ENCODE measurements around the gene COL12A1.

The COL12A1 gene

GRCh38 chr6:75091467-75092190, 114.2 kb downstream of the COL12A1 start:
- H3K4me3 ChIP-seq (ENCODE audit: low read depth, low read length), result no peak overlapping the region
- no peak for TF ChIP-seq CTCF (IDR thresholded peaks at IDR 0.05; ENCODE audit: low read depth, low read length)
- TF ChIP-seq POLR2A (IDR thresholded peaks at IDR 0.05; ENCODE audit: extremely low read depth, insufficient read length), result no peak
- TF ChIP-seq MAX (IDR thresholded peaks at IDR 0.05; ENCODE audit: low read depth, low read length), result no peak
- TF ChIP-seq MYC (IDR thresholded peaks at IDR 0.05; ENCODE audit: low read depth, low read length), result no peak
- no peak for DNase-seq (ENCODE audit: low read depth)

- H3K4me3 ChIP-seq (ENCODE audit: low read depth, low read length), result no peak overlapping the region
- TF ChIP-seq POLR2A (IDR thresholded peaks at IDR 0.05; ENCODE audit: extremely low read depth, insufficient read length), result no peak
- TF ChIP-seq CTCF (IDR thresholded peaks at IDR 0.05; ENCODE audit: low read depth, low read length), result no peak
- TF ChIP-seq MAX (IDR thresholded peaks at IDR 0.05; ENCODE audit: low read depth, low read length), result no peak
- TF ChIP-seq MYC (IDR thresholded peaks at IDR 0.05; ENCODE audit: low read depth, low read length), result no peak
- DNase-seq (ENCODE audit: low read depth), result no peak
Observed at GRCh38 chr6:75090576-75090975, 115.3 kb downstream of the COL12A1 start.

- no peak overlapping the region for H3K4me3 ChIP-seq (ENCODE audit: low read depth, low read length)
- TF ChIP-seq CTCF (IDR thresholded peaks at IDR 0.05; ENCODE audit: low read depth, low read length), result no peak
- no peak for TF ChIP-seq POLR2A (IDR thresholded peaks at IDR 0.05; ENCODE audit: extremely low read depth, insufficient read length)
- TF ChIP-seq MAX (IDR thresholded peaks at IDR 0.05; ENCODE audit: low read depth, low read length), result no peak
- no peak for TF ChIP-seq MYC (IDR thresholded peaks at IDR 0.05; ENCODE audit: low read depth, low read length)
- DNase-seq (ENCODE audit: low read depth), result no peak
Observed at GRCh38 chr6:75089921-75090320, 115.9 kb downstream of the COL12A1 start.

- no peak for TF ChIP-seq MYC (IDR thresholded peaks at IDR 0.05; ENCODE audit: low read depth, low read length)
- TF ChIP-seq MAX (IDR thresholded peaks at IDR 0.05; ENCODE audit: low read depth, low read length), result no peak
- TF ChIP-seq POLR2A (IDR thresholded peaks at IDR 0.05; ENCODE audit: extremely low read depth, insufficient read length), result no peak
- no peak for TF ChIP-seq CTCF (IDR thresholded peaks at IDR 0.05; ENCODE audit: low read depth, low read length)
- no peak for DNase-seq (ENCODE audit: low read depth)
- no peak overlapping the region for H3K4me3 ChIP-seq (ENCODE audit: low read depth, low read length)
Observed at GRCh38 chr6:75089151-75089897, 116.5 kb downstream of the COL12A1 start.

- TF ChIP-seq POLR2A (IDR thresholded peaks at IDR 0.05; ENCODE audit: extremely low read depth, insufficient read length), result no peak
- no peak for DNase-seq (ENCODE audit: low read depth)
- H3K4me3 ChIP-seq (ENCODE audit: low read depth, low read length), result no peak overlapping the region
Observed at GRCh38 chr6:75085931-75086635, 119.8 kb downstream of the COL12A1 start.

- no peak for DNase-seq (ENCODE audit: low read depth)
- no peak overlapping the region for H3K4me3 ChIP-seq (ENCODE audit: low read depth, low read length)
- TF ChIP-seq MYC (IDR thresholded peaks at IDR 0.05; ENCODE audit: low read depth, low read length) (no peak), CTCF (IDR thresholded peaks at IDR 0.05; ENCODE audit: low read depth, low read length) (no peak), MAX (IDR thresholded peaks at IDR 0.05; ENCODE audit: low read depth, low read length) (no peak), POLR2A (IDR thresholded peaks at IDR 0.05; ENCODE audit: extremely low read depth, insufficient read length) (no peak)
Observed at GRCh38 chr6:75084872-75085381, 120.9 kb downstream of the COL12A1 start.
